ENCODE data around the gene SAV1.

DNA sequence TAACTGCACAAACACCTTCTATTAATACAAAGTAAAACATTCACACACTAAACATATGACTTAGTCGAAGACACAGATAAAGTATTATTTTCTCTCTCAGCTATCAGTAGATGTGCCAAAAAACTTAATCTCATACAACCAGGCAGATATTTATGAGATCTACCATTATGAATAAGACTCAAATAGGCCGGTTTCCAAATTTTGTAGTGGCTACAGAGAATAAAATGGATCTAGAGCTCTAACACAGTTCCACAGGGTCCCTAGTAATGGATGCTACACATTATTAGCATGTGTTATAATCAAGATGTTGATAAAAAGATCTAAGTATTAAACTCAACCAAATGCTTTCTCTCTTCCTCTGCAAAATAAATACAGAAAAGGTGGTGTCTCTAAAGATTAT, 10.4 kb downstream of the SAV1 start:
- TF ChIP-seq, protein P1, sequence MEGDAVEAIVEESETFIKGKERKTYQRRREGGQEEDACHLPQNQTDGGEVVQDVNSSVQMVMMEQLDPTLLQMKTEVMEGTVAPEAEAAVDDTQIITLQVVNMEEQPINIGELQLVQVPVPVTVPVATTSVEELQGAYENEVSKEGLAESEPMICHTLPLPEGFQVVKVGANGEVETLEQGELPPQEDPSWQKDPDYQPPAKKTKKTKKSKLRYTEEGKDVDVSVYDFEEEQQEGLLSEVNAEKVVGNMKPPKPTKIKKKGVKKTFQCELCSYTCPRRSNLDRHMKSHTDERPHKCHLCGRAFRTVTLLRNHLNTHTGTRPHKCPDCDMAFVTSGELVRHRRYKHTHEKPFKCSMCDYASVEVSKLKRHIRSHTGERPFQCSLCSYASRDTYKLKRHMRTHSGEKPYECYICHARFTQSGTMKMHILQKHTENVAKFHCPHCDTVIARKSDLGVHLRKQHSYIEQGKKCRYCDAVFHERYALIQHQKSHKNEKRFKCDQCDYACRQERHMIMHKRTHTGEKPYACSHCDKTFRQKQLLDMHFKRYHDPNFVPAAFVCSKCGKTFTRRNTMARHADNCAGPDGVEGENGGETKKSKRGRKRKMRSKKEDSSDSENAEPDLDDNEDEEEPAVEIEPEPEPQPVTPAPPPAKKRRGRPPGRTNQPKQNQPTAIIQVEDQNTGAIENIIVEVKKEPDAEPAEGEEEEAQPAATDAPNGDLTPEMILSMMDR (conservative IDR thresholded peaks at IDR 0.05; ENCODE audit: low read depth, low read length): no peak
- TF ChIP-seq EZH2 (IDR thresholded peaks at IDR 0.05; ENCODE audit: low read length, unreplicated experiment) (no peak), EZH2phosphoT487 (IDR thresholded peaks at IDR 0.05; ENCODE audit: borderline replicate concordance, low read length) (no peak)

All from PC-3 (cell line).